LNCaP clone FGC (cell line): ENCODE results near the gene FAM153A.
"Not testable (repeated sequence)": the region's sequence is repeated elsewhere in the genome, so short reads cannot be mapped to it uniquely, and the experiment has no call there.

Experiments used
- DNase-seq: peaks from one replicate; pipeline ENCODE4 v3.0.0-alpha.2; 2011; ENCODE audit warnings: low read depth
- H3K4me3 ChIP-seq: 2 replicates; pipeline ENCODE4 v1.5.1; 2011; ENCODE audit warnings: mild to moderate bottlenecking, low read depth, low read length, control low read depth

Gene FAM153A

GRCh38 chr5:177763737-177764508, 18.8 kb downstream of the FAM153A start:
- DNase-seq, H3K4me3 ChIP-seq: not testable (repeated sequence)

GRCh38 chr5:177760954-177761353, 21.7 kb downstream of the FAM153A start:
- DNase-seq, H3K4me3 ChIP-seq: not testable (repeated sequence)

DNA sequence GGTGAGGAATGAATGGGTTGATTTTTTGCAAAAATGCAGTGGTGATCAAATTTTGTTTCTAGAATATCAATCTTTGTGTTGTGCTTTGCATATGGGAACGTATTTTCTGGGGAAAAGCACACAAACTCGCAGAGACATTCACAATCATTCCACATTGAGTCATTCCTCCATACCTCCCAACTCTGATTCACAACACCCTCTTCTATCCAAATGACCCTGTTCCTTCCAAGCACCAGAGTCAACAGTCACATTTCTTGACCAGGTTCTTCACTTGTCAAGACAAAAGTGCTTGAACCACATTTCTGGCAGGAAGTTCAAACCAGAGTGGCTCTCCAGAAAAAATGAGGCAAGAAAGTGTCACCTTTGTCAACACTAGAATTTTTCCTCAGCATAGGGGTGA, 35.3 kb downstream of the FAM153A start:
- not testable (repeated sequence) for DNase-seq, H3K4me3 ChIP-seq

DNA sequence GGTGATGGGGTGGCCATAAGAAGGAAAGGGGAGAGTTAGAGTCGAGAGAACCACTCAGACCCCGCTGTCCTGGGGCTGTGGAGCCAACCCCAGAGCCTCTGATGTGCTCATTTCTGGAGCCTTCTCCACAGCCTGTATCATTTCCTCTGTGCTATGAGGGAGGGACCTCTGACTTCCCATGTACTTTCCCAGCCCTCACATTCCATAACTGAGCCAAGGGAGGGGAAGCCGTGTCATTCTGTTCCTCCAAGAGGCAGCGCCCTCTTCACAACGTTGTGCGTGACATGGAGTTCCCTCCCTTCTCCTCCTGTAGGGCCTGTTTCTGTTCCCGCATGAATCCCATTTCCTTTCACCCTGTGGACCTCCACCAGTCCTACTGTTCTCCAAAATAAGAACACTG, 57.8 kb downstream of the FAM153A start:
- not testable (repeated sequence) for H3K4me3 ChIP-seq, DNase-seq

- not testable (repeated sequence) for H3K4me3 ChIP-seq, DNase-seq
Observed at GRCh38 chr5:177723831-177724485, 58.7 kb downstream of the FAM153A start.

- DNase-seq, H3K4me3 ChIP-seq: not testable (repeated sequence)
Observed at GRCh38 chr5:177722829-177723228, 59.9 kb downstream of the FAM153A start.

DNA sequence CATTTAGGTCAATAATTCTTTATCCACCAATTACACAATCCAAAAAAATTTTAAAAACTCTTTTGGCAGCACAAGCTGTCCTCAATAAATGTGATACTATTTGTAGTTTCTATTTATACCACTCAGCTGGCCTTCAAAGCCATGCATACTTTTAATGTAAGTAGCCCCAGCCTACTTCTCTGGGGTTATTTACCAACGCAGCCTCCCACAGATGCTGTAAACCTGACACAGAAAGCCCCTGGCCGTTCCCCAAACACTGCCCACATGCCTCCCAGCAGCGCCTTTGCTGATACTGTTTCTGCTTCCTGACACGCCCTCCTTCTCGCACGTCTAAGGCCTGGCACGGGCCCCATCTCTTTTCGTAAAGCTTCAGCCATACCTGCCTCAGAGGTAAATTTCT, 62.7 kb downstream of the FAM153A start:
- not testable (repeated sequence) for H3K4me3 ChIP-seq, DNase-seq

DNA sequence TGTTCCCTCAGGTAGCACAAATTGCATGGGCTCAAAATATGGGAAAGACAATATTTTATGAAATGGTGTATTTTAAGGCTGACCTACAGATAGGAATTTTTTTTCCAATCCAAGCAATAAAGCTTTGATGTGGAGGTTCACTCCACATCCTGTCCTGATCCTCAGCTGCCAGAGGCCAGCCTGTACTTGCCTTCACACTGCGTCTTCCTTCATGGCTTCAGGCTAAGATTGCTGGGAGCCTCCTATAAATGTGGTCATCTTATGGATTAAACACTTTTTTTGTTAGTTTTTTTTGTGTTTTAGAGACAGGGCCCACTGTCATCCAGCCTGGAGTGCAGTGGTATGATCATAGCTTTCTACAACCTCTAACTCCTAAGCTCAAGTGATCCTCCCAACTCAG, 67.3 kb downstream of the FAM153A start:
- DNase-seq, H3K4me3 ChIP-seq: not testable (repeated sequence)

DNA sequence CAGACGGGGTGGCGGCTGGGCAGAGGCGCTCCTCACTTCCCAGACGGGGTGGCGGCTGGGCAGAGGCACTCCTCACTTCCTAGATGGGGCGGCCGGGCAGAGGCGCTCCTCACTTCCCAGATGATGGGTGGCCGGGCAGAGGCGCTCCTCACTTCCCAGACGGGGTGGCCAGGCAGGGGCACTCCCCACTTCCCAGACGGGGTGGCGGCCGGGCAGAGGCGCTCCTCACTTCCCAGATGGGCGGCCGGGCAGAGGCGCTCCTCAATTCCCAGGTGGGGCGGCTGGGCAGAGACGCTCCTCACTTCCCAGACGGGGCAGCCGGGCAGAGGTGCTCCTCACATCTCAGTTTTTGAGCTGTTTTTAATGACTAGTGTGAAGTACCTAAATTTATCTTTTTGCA, 86.6 kb downstream of the FAM153A start:
- not testable (repeated sequence) for DNase-seq, H3K4me3 ChIP-seq

DNA sequence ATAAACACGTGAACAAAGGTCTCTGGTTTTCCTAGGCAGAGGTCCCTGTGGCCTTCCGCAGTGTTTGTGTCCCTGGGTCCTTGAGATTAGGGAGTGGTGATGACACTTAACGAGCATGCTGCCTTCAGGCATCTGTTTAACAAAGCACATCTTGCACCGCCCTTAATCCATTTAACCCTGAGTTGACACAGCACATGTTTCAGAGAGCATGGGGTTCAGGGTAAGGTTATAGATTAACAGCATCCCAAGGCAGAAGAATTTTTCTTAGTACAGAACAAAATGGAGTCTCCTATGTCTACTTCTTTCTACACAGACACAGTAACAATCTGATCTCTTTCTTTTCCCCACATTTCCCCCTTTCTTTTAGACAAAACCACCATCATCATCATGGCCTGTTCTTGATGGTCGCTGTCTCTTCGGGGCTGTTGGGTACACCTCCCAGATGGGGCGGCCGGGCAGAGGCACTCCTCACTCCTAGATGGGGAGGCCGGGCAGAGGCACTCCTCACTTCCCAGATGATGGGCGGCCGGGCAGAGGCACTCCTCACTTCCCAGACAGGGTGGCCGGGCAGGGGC, 87.3 kb downstream of the FAM153A start:
- not testable (repeated sequence) for DNase-seq, H3K4me3 ChIP-seq

DNA sequence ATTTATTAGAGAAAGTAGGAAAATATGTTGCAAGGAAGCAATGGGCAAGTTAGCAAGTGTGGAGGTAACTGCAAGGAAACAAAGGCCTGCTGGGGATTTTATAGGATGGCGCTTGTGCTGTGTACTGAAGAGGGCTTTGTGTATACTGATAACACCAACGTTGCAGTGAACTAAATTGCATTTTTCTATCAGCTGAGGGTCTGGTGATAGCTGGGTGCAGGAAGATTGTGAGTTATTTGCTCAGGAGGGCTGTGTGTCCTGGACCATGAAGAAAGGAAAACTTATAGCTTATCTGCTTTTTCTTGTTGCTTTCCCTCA, 88.2 kb downstream of the FAM153A start:
- not testable (repeated sequence) for H3K4me3 ChIP-seq, DNase-seq

DNA sequence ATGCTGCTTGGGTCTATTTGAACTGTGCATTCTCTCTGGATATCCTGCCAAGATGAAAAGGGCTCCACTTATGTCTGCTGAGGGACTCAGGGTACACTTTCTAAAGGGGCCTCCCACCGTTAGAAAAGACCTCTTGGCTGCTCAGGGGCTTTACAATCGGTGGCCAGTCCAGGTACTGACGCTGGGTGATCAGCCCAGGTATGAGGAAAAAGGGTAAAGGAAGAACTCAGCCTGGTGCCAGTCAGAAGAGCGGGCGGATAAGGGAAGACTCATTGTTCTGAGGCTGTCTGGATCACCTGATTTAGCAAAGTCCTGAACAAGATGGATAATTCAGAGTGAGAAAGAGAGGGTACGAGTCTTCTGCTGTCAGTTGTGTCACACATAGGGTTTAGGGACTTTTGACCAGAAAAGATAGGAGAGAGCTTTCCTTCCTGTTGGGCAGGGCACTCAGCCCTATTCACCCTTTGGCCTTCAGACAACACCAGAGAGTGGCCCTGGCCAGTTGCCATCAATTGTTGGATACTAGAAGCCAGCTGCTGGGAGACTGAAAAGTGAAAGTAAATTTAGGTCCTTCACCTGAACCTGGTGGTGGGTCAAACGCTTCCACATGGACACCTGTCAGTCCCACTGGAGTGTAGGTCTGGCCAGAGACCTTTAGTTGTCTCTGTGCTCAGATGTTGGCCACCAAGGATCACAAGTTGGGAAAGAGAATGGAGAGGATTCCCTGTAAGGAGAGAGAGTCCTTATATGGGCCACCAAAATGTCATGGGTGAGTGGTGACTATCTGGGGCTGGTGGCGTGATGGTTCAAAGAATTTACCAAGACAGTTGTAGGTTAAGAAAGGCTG, 88.8 kb downstream of the FAM153A start:
- not testable (repeated sequence) for H3K4me3 ChIP-seq, DNase-seq

GRCh38 chr5:177692969-177693368, 89.7 kb downstream of the FAM153A start:
- H3K4me3 ChIP-seq, DNase-seq: not testable (repeated sequence)

DNA sequence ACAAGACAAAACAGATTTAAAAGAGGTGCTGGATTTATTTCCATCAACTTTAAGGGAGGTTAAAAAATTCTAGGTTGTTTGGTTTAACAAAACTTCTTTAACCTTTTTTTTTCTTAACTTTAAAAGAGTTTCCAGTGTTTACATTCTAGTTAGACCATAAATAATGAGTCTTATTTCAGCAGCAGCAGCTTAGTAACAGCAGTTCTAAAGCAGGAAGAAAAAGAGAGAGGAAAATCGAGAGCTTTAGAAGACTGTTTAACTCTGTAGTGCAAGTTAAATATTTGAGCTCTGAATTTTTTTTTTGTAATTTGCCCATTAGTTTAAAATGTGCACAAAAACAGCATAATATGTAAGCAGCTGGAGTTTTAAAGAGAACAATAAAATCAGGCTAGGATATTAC, 90.2 kb downstream of the FAM153A start:
- DNase-seq, H3K4me3 ChIP-seq: not testable (repeated sequence)

- H3K4me3 ChIP-seq, DNase-seq: not testable (repeated sequence)
Observed at GRCh38 chr5:177689011-177689610, 93.6 kb downstream of the FAM153A start.

GRCh38 chr5:177688091-177688490, 94.6 kb downstream of the FAM153A start:
- H3K4me3 ChIP-seq, DNase-seq: not testable (repeated sequence)

GRCh38 chr5:177681920-177682319, 100.8 kb downstream of the FAM153A start:
- H3K4me3 ChIP-seq, DNase-seq: not testable (repeated sequence)
